H1 (cell line): Measurements from ENCODE around the gene SVEP1.

Source experiments
- ATF3 ChIP-seq: IDR thresholded peaks from 2 replicates; pipeline ENCODE4 v1.6.1; 2011; ENCODE audit warnings: low read depth, mild to moderate bottlenecking, low read length; ENCODE audit not compliant: insufficient read depth
- BRCA1 ChIP-seq: IDR thresholded peaks from 2 replicates; pipeline ENCODE4 v1.6.1; 2012; ENCODE audit warnings: low read depth, low read length, improper control_type of control experiment
- CTCF ChIP-seq, 3 experiments: IDR thresholded peaks; 1 replicate in 2 of 3; 2 replicates in 1 of 3; pipeline versions ENCODE4 v1.5.1 to v1.6.1; 2011; ENCODE audit warnings: low read length in 3 of 3, mild to moderate bottlenecking in 3 of 3, inconsistent platforms in 2 of 3, low read depth in 1 of 3, moderate library complexity in 1 of 3; ENCODE audit not compliant: insufficient read depth in 1 of 3; ENCODE audit errors: control extremely low read depth in 1 of 3
- EP300 ChIP-seq, 2 experiments: IDR thresholded peaks; 1 replicate in 1 of 2; 2 replicates in 1 of 2; pipeline ENCODE4 v1.6.1; 2011 to 2012; ENCODE audit warnings: low read depth in 2 of 2, low read length in 2 of 2, mild to moderate bottlenecking in 2 of 2, borderline replicate concordance in 1 of 2, inconsistent platforms in 1 of 2, moderate library complexity in 1 of 2
- HDAC2 ChIP-seq, 2 experiments: fragments of 300-600 bp in 1 of 2; sonication (generic) in 1 of 2; IDR thresholded peaks; 2 replicates each; pipeline ENCODE4 v1.6.1; 2011 to 2012; ENCODE audit warnings: low read depth in 2 of 2, low read length in 2 of 2, mild to moderate bottlenecking in 2 of 2, moderate library complexity in 2 of 2, borderline replicate concordance in 1 of 2, inconsistent platforms in 1 of 2
- JUN ChIP-seq: IDR thresholded peaks from 2 replicates; pipeline ENCODE4 v1.6.1; 2011; ENCODE audit warnings: low read depth, mild to moderate bottlenecking, improper control_type of control experiment, low read length
- MAX ChIP-seq: IDR thresholded peaks from 2 replicates; pipeline ENCODE4 v1.6.1; 2012; ENCODE audit warnings: inconsistent platforms
- POLR2A ChIP-seq, 2 experiments: IDR thresholded peaks; 1 replicate in 1 of 2; 2 replicates in 1 of 2; pipeline ENCODE4 v1.6.1; 2011; ENCODE audit warnings: low read depth in 2 of 2, low read length in 2 of 2, mild to moderate bottlenecking in 2 of 2; ENCODE audit errors: control extremely low read depth in 1 of 2
- POLR2AphosphoS5 ChIP-seq: IDR thresholded peaks from 2 replicates; pipeline ENCODE4 v1.6.1; 2011; ENCODE audit warnings: low read depth, low read length
- SIN3A ChIP-seq, 2 experiments: IDR thresholded peaks in 1 of 2; conservative IDR thresholded peaks in 1 of 2; 2 replicates each; pipeline ENCODE4 v1.6.1; 2011 to 2012; ENCODE audit warnings: low read length in 2 of 2, improper control_type of control experiment in 1 of 2, low read depth in 1 of 2, mild to moderate bottlenecking in 1 of 2
- TAF7 ChIP-seq: optimal IDR thresholded peaks from 2 replicates; pipeline ENCODE3; 2011; ENCODE audit warnings: low read depth, mild to moderate bottlenecking, inconsistent platforms, low read length, moderate library complexity, borderline replicate concordance
- YY1 ChIP-seq: IDR thresholded peaks from 2 replicates; pipeline ENCODE4 v1.6.1; 2011; ENCODE audit warnings: low read depth, mild to moderate bottlenecking, low read length

- TF ChIP-seq POLR2A (IDR thresholded peaks at IDR 0.05; ENCODE audit: control extremely low read depth in 1 of 2, low read depth in 2 of 2, low read length in 2 of 2), result no peak
- TF ChIP-seq CTCF (IDR thresholded peaks at IDR 0.05; ENCODE audit: control extremely low read depth in 1 of 3, insufficient read depth in 1 of 3, low read depth in 1 of 3, low read length in 3 of 3), result no peak
- no peak for TF ChIP-seq TAF7
- TF ChIP-seq HDAC2 (IDR thresholded peaks at IDR 0.05; ENCODE audit: borderline replicate concordance in 1 of 2, low read depth in 2 of 2, low read length in 2 of 2), result no peak
- TF ChIP-seq SIN3A (conservative IDR thresholded peaks at IDR 0.05 in 1 of 2, IDR thresholded peaks at IDR 0.05 in 1 of 2; ENCODE audit: low read depth in 1 of 2, low read length in 2 of 2), result no peak
- TF ChIP-seq POLR2AphosphoS5, result no peak
- no peak for TF ChIP-seq YY1
- TF ChIP-seq BRCA1, result no peak
- TF ChIP-seq EP300 (IDR thresholded peaks at IDR 0.05; ENCODE audit: borderline replicate concordance in 1 of 2, low read depth in 2 of 2, low read length in 2 of 2), result no peak
- TF ChIP-seq JUN, result no peak
- TF ChIP-seq MAX, result no peak
- TF ChIP-seq ATF3, result no peak
Observed at GRCh38 chr9:110476251-110476650, 103.3 kb downstream of the SVEP1 start.
